GM19099 (cell line): ENCODE results near the gene PCDHGA7.
"Not testable (repeated sequence)": the region's sequence is repeated elsewhere in the genome, so short reads cannot be mapped to it uniquely, and the experiment has no call there.

Experiments used
- POLR2A ChIP-seq: IDR thresholded peaks from 3 replicates; pipeline ENCODE4 v1.6.1; 2011; ENCODE audit warnings: low read depth; ENCODE audit not compliant: insufficient read length; ENCODE audit errors: extremely low read depth

Gene PCDHGA7

DNA sequence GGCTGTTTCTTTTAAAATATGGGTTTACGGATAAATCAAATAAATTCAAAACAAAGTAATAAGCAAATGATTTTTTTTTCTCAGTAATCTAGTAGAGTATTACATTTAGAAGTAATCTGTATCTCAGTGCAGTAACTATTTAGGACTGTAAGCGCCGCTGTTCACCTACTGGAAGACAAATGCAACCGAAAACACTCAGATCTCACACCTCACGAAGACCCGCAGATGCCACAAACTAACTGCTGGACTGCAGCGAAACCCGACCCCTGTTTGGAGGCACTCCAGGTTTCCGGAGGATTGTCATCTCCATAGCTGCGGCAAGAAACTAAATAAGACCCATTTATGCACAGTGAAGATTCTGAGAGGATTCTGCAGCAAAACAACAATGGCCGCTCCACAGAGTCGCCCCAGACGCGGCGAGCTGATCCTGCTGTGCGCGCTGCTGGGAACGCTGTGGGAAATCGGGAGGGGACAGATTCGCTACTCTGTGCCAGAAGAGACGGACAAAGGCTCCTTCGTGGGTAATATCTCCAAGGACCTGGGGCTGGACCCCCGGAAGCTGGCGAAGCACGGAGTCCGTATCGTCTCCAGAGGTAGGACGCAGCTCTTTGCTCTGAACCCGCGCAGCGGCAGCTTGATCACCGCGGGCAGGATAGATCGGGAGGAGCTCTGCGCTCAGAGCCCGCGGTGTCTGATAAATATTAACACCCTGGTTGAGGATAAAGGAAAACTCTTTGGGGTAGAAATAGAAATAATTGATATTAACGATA lies 10.1 kb downstream of the PCDHGA7 start, which contains the start of gene PCDHGA8:
Gene PCDHGA8, plus strand, starts transcription at position 205 of the 770 bp plus-strand sequence. Its CDS starts 181 bp downstream, at position 386.
- TF ChIP-seq POLR2A = no peak

DNA sequence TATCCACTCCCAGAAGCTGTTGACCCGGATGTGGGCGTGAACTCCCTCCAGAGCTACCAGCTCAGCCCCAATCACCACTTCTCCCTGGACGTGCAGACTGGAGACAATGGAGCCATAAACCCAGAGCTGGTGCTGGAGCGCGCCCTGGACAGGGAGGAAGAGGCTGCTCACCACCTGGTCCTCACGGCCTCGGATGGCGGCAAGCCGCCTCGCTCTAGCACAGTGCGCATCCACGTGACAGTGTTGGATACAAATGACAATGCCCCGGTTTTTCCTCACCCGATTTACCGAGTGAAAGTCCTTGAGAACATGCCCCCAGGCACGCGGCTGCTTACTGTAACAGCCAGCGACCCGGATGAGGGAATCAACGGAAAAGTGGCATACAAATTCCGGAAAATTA lies 10.7 kb downstream of the PCDHGA7 start:
- no peak for TF ChIP-seq POLR2A

DNA sequence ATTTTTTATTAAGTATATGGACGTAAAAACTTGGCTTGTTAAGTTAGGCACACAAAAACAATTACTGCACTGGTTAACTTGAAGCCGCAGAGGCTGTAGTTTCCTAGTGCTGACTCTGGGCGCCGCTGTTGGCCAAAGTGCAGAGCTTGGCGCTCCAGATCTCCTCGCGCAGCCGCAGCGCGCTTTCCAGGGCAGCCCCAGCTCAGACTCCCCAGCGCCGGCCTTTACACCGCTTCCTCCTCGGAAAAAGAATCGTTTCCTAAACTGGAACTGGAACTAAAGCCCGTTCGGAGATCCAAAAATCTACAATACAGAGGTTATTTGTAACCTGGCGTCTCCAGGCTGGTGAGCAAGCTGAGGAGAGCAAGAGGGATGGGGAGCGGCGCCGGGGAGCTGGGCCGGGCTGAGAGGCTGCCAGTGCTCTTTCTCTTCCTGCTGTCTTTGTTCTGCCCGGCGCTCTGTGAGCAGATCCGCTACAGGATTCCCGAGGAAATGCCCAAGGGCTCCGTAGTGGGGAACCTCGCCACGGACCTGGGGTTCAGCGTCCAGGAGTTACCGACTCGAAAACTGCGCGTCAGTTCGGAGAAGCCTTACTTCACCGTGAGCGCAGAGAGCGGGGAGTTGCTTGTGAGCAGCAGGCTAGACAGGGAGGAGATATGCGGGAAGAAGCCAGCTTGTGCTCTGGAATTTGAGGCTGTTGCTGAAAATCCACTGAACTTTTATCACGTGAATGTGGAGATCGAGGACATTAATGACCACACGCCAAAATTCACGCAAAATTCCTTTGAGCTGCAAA lies 15.4 kb downstream of the PCDHGA7 start, which contains the start of gene PCDHGB5:
Gene PCDHGB5, plus strand, starts transcription at position 192 of the 796 bp plus-strand sequence. Its CDS starts 181 bp downstream, at position 373.
- not testable (repeated sequence) for TF ChIP-seq POLR2A

DNA sequence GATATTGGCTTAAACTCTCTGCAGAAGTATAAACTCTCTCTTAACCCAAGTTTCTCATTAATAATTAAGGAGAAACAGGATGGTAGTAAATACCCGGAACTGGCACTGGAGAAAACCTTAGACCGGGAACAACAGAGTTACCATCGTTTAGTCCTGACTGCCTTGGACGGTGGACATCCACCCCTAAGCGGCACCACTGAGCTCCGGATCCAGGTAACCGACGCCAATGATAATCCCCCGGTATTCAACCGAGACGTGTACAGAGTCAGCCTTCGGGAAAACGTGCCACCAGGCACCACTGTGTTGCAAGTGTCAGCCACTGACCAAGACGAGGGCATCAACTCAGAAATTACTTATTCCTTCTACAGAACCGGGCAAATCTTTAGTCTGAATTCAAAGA lies 16.1 kb downstream of the PCDHGA7 start:
- no peak for TF ChIP-seq POLR2A

DNA sequence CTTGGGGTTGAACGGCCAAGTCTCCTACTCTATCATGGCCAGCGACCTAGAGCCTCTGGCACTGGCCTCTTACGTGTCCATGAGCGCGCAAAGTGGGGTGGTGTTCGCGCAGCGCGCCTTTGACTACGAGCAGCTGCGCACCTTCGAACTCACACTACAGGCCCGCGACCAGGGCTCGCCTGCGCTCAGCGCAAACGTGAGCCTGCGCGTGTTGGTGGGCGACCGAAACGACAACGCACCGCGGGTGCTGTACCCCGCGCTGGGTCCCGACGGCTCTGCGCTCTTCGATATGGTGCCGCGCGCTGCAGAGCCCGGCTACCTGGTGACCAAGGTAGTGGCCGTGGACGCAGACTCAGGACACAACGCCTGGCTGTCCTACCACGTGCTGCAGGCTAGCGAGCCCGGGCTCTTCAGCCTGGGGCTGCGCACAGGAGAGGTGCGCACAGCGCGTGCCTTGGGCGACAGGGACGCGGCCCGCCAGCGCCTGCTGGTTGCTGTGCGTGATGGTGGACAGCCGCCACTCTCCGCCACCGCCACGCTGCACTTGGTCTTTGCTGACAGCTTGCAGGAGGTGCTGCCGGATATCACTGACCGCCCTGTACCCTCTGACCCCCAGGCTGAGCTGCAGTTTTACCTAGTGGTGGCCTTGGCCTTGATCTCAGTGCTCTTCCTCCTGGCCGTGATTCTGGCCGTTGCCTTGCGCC lies 17.2 kb downstream of the PCDHGA7 start:
- TF ChIP-seq POLR2A = no peak

DNA sequence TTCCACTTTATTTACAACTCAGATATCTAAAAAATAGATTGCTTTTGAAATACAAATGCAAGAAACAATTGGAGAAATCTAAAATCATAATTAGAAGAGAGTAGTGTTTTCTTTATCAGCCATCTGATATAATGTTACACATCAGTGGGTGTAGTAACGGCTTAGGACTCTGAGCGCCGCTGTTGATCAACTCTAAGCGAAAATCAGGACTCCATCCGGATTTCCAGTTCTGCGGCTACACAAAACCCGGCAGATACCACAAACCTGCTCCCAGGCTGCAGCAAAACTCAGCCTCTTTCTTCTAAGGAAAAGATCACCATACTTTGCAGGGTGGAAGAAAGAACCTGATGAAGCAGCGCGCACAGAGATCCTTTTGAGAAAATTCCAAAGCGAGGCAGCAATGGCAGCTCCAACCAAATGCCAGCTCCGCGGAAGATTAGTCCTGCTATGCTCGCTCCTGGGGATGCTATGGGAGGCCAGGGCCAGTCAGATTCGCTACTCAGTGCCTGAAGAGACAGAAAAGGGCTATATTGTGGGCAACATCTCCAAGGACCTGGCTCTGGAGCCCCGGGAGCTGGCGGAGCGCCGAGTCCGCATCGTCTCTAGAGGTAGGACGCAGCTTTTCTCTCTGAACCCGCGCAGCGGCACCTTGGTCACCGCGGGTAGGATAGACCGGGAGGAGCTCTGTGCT lies 20.2 kb downstream of the PCDHGA7 start, which contains the start of gene PCDHGA9:
Gene PCDHGA9, plus strand, starts transcription at position 226 of the 691 bp plus-strand sequence. Its CDS starts 175 bp downstream, at position 401.
- no peak for TF ChIP-seq POLR2A

DNA sequence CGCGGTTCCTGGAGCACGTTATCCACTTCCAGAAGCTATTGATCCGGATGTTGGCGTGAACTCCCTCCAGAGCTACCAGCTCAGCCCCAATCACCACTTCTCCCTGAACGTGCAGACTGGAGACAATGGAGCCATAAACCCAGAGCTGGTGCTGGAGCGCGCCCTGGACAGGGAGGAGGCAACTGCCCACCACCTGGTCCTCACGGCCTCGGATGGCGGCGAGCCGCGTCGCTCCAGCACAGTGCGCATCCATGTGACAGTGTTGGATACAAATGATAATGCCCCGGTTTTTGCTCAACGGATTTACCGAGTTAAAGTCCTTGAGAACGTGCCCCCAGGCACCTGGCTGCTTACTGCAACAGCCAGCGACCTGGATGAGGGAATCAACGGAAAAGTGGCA lies 20.8 kb downstream of the PCDHGA7 start:
- TF ChIP-seq POLR2A = no peak

DNA sequence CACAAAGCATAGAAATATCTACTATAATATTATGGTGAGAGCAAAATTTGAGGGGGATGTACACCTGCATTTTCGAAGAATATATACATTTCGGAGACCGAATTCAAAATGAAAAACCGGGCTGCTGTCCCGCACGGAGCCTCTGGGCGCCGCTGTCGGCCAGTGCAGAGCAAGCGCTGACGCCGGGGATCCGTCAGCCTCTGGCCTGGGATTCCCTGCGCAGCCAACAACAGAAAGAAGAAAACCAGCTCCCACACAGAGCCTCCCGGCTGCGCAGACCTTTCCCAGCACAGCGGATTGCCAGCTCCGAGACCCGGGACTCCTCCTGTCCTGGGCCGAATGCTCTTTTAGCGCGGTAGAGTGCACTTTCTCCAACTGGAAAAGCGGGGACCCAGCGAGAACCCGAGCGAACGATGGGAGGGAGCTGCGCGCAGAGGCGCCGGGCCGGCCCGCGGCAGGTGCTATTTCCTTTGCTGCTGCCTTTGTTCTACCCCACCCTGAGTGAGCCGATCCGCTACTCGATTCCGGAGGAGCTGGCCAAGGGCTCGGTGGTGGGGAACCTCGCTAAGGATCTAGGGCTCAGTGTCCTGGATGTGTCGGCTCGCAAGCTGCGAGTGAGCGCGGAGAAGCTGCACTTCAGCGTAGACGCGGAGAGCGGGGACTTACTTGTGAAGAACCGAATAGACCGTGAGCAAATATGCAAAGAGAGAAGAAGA lies 25.4 kb downstream of the PCDHGA7 start, which contains the start of gene PCDHGB6:
Gene PCDHGB6, plus strand, starts transcription at position 232 of the 716 bp plus-strand sequence. Its CDS starts 182 bp downstream, at position 414.
- not testable (repeated sequence) for TF ChIP-seq POLR2A

DNA sequence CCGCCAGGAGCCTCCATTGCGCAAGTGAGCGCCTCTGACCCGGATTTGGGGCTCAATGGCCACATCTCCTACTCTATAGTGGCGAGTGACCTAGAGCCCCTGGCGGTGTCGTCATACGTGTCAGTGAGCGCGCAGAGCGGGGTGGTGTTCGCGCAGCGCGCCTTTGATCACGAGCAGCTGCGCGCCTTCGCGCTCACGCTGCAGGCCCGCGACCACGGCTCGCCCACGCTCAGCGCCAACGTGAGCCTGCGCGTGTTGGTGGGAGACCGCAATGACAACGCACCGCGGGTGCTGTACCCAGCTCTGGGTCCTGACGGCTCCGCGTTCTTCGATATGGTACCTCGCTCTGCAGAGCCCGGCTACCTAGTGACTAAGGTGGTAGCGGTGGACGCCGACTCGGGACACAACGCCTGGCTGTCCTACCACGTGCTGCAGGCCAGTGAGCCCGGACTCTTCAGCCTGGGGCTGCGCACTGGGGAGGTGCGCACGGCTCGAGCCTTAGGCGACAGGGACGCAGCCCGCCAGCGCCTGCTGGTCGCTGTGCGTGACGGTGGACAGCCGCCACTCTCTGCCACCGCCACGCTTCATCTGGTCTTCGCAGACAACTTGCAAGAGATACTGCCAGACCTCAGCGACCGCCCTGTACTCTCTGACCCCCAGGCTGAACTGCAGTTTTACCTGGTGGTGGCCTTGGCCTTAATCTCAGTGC lies 27.2 kb downstream of the PCDHGA7 start:
- no peak for TF ChIP-seq POLR2A

DNA sequence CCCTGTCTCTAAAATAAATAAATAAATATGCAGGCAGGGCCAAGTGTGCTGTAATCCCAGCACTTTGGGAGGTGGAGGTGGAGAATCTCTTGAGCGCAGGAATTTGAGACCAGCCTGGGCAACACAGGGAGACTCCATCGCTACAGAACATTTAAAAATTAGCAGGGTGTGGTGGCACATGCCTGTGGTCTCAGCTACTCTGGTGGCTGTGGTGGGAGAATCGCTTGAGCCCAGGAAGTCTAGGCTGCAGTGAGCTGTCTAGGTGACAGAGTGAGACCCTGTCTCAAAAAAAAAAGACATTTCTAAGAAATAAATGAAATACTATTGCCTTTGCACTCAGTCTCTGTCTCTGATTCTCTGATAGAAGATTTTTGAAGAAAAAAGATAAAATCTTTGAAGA lies 29.0 kb downstream of the PCDHGA7 start:
- TF ChIP-seq POLR2A = no peak

DNA sequence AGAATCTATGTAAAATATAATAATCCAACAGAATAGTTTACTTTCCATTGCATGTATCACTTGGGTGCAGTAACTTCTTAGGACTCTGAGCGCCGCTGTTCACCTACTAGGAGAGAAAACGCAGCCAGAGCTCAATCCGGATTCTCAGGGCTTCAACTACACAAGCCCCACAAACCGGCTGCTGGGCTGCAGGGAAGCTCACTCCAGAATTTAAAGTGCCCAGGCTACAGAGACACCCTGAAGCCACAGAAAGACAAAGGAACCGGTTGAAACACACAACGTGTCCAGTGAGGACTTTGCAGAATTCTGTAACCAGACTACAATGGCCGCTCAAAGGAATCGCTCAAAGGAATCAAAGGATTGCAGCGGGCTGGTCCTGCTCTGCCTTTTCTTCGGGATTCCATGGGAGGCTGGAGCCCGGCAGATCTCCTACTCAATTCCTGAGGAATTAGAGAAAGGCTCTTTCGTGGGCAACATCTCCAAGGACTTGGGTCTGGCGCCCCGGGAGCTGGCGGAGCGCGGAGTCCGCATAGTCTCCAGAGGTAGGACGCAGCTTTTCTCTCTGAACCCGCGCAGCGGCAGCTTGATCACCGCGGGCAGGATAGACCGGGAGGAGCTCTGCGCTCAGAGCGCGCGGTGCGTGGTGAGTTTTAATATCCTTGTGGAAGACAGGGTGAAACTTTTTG lies 30.5 kb downstream of the PCDHGA7 start, which contains the start of gene PCDHGA10:
Gene PCDHGA10, plus strand, starts transcription at position 134 of the 686 bp plus-strand sequence. Its CDS starts 189 bp downstream, at position 323.
- no peak for TF ChIP-seq POLR2A

DNA sequence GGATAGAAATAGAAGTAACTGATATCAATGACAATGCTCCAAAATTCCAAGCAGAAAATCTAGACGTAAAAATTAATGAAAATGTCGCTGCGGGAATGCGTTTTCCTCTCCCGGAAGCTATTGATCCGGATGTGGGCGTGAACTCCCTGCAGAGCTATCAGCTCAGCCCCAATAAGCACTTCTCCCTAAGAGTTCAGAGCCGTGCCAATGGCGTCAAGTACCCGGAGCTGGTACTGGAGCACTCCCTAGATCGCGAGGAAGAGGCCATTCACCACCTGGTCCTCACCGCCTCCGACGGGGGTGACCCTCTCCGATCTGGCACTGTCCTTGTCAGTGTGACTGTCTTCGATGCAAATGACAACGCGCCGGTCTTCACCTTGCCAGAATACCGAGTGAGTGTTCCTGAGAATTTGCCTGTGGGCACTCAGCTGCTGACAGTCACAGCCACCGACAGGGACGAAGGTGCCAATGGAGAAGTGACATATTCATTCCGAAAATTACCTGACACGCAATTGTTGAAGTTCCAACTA lies 31.1 kb downstream of the PCDHGA7 start:
- TF ChIP-seq POLR2A = no peak
